Stimulated activated naive CD8-positive, alpha-beta T cell treated with anti-CD3 and anti-CD28 coated beads, Interleukin-15, amount 100 ng/mL, for 72 hours (primary cell): Measurements from ENCODE around the gene PRDX2.
A peak's percentile ranks its signal among the peaks of the same experiment; 100 is the strongest.
"Not testable (repeated sequence)": the region's sequence is repeated elsewhere in the genome, so short reads cannot be mapped to it uniquely, and the experiment has no call there.

Experiments
- ATAC-seq: fragments of 150-1000 bp; cut with Tn5 transposase; 2 replicates; pipeline ENCODE4 v1.10.0; 2021; ENCODE audit warnings: mild to moderate bottlenecking, moderate library complexity
- DNase-seq, 2 donors: peaks; one replicate each; pipeline ENCODE4 v3.0.0; 2021 to 2022
- H3K27ac Mint-ChIP-seq, 2 donors: one replicate each; pipeline ENCODE4 v1.8.0; 2022; ENCODE audit warnings: mild to moderate bottlenecking in 2 of 2, mixed read lengths in 2 of 2, moderate library complexity in 2 of 2
- H3K27me3 Mint-ChIP-seq: one replicate; pipeline ENCODE4 v1.8.0; 2022; ENCODE audit warnings: mixed read lengths
- H3K4me1 Mint-ChIP-seq: one replicate; pipeline ENCODE4 v1.8.0; 2022; ENCODE audit warnings: mild to moderate bottlenecking, mixed read lengths
- H3K4me3 Mint-ChIP-seq, 2 donors: one replicate each; pipeline ENCODE4 v1.8.0; 2022; ENCODE audit warnings: mild to moderate bottlenecking in 2 of 2, mixed read lengths in 2 of 2, moderate library complexity in 1 of 2
- H3K9me3 Mint-ChIP-seq, 2 donors: one replicate each; pipeline ENCODE4 v1.8.0; 2022; ENCODE audit warnings: mixed read lengths in 2 of 2

PRDX2 gene

GRCh38 chr19:12834976-12835757, 33.6 kb upstream of the PRDX2 start:
- ATAC-seq = no peak
- no peak overlapping the region for H3K4me3 Mint-ChIP-seq
- no peak overlapping the region for H3K27ac Mint-ChIP-seq
- peaks cover 95% of the 10 kb centered on the region for H3K27me3 Mint-ChIP-seq
- peaks cover 49% of the 10 kb centered on the region for H3K4me1 Mint-ChIP-seq
- DNase-seq = peak in 1 of 2 donors; percentile 43
- peaks cover 0 to 4% of the 10 kb centered on the region in 2 donors for H3K9me3 Mint-ChIP-seq

GRCh38 chr19:12834566-12834943, 33.0 kb upstream of the PRDX2 start, which contains the start of gene RTBDN:
Gene RTBDN, minus strand, starts transcription at chr19:12834579. Its CDS starts 4,600 bp downstream, at chr19:12829979.
- Mint-ChIP-seq H3K9me3 (peaks cover 0 to 4% of the 10 kb centered on the region in 2 donors), H3K4me1 (peaks cover 47% of the 10 kb centered on the region), H3K27me3 (peaks cover 95% of the 10 kb centered on the region), H3K4me3 (peak within 1 kb of the TSS; percentile 46 to 63), H3K27ac (no peak within 1 kb of the TSS)
- ATAC-seq (no peak), DNase-seq (no peak)

GRCh38 chr19:12833738-12834565, 32.4 kb upstream of the PRDX2 start:
- H3K27ac Mint-ChIP-seq = no peak overlapping the region
- peak overlapping the region; percentile 42 to 63 for H3K4me3 Mint-ChIP-seq
- peaks cover 95% of the 10 kb centered on the region for H3K27me3 Mint-ChIP-seq
- ATAC-seq = no peak
- H3K4me1 Mint-ChIP-seq = peaks cover 41% of the 10 kb centered on the region
- peak in 1 of 2 donors; percentile 43 for DNase-seq
- H3K9me3 Mint-ChIP-seq = peaks cover 0 to 4% of the 10 kb centered on the region in 2 donors

- no peak overlapping the region for H3K27ac Mint-ChIP-seq
- DNase-seq (no peak), ATAC-seq (no peak)
- peaks cover 39% of the 10 kb centered on the region for H3K4me1 Mint-ChIP-seq
- peak overlapping the region; percentile 27 to 46 for H3K4me3 Mint-ChIP-seq
- H3K9me3 Mint-ChIP-seq = peaks cover 0 to 4% of the 10 kb centered on the region in 2 donors
- peaks cover 95% of the 10 kb centered on the region for H3K27me3 Mint-ChIP-seq
These were observed 31.8 kb upstream of the PRDX2 start for GRCh38 chr19:12833418-12833737.

- Mint-ChIP-seq H3K4me1 (peaks cover 30% of the 10 kb centered on the region), H3K9me3 (peaks cover 0 to 4% of the 10 kb centered on the region in 2 donors), H3K4me3 (no peak overlapping the region), H3K27me3 (peaks cover 90% of the 10 kb centered on the region), H3K27ac (no peak overlapping the region)
- DNase-seq (peak in 1 of 2 donors; percentile 42), ATAC-seq (peak; percentile 70)
These were observed 26.9 kb upstream of the PRDX2 start for GRCh38 chr19:12828494-12828893.

GRCh38 chr19:12825254-12826131, 23.9 kb upstream of the PRDX2 start:
- ATAC-seq = peak; percentile 48
- peak overlapping the region; percentile 24 to 65 for H3K4me3 Mint-ChIP-seq
- H3K4me1 Mint-ChIP-seq = peaks cover 17% of the 10 kb centered on the region
- DNase-seq = no peak
- peaks cover 0 to 4% of the 10 kb centered on the region in 2 donors for H3K9me3 Mint-ChIP-seq
- H3K27me3 Mint-ChIP-seq = peaks cover 60% of the 10 kb centered on the region
- H3K27ac Mint-ChIP-seq = no peak overlapping the region

- H3K27ac Mint-ChIP-seq = no peak overlapping the region
- ATAC-seq = no peak
- H3K27me3 Mint-ChIP-seq = peaks cover 22% of the 10 kb centered on the region
- H3K4me3 Mint-ChIP-seq = no peak overlapping the region
- H3K9me3 Mint-ChIP-seq = peaks cover 0 to 4% of the 10 kb centered on the region in 2 donors
- H3K4me1 Mint-ChIP-seq = peaks cover 11% of the 10 kb centered on the region
- no peak for DNase-seq
These were observed 20.2 kb upstream of the PRDX2 start for GRCh38 chr19:12821761-12822160.

GRCh38 chr19:12817810-12818209, 16.2 kb upstream of the PRDX2 start:
- not testable (repeated sequence) for ATAC-seq, H3K9me3 Mint-ChIP-seq, H3K4me3 Mint-ChIP-seq, H3K27ac Mint-ChIP-seq, H3K4me1 Mint-ChIP-seq, DNase-seq, H3K27me3 Mint-ChIP-seq

- ATAC-seq, H3K4me3 Mint-ChIP-seq, H3K9me3 Mint-ChIP-seq, H3K27ac Mint-ChIP-seq, H3K4me1 Mint-ChIP-seq, H3K27me3 Mint-ChIP-seq, DNase-seq: not testable (repeated sequence)
These were observed 15.6 kb upstream of the PRDX2 start for GRCh38 chr19:12817188-12817587.

GRCh38 chr19:12815088-12815487, 13.5 kb upstream of the PRDX2 start:
- ATAC-seq = no peak
- Mint-ChIP-seq H3K9me3 (no peaks in the 10 kb centered on the region), H3K4me3 (no peak overlapping the region), H3K27me3 (no peaks in the 10 kb centered on the region), H3K27ac (no peak overlapping the region), H3K4me1 (no peaks in the 10 kb centered on the region)
- DNase-seq = no peak

GRCh38 chr19:12806242-12807081, 4.9 kb upstream of the PRDX2 start, which contains the start of gene RNASEH2A:
Gene RNASEH2A, plus strand, starts transcription at chr19:12806584. Its CDS starts 90 bp downstream, at chr19:12806674.
- ATAC-seq (peak; percentile 90), DNase-seq (peak; percentile 87 to 90)
- Mint-ChIP-seq H3K27ac (peak within 1 kb of the TSS; percentile 94 to 96), H3K4me1 (peaks cover 34% of the 10 kb centered on the region), H3K27me3 (no peaks in the 10 kb centered on the region), H3K9me3 (no peaks in the 10 kb centered on the region), H3K4me3 (peak within 1 kb of the TSS; percentile 89 to 99)

GRCh38 chr19:12804051-12804450, 2.5 kb upstream of the PRDX2 start:
- DNase-seq (no peak), ATAC-seq (no peak)
- peaks cover 52% of the 10 kb centered on the region for H3K4me1 Mint-ChIP-seq
- no peak overlapping the region for H3K27ac Mint-ChIP-seq
- H3K4me3 Mint-ChIP-seq = no peak overlapping the region
- no peaks in the 10 kb centered on the region for H3K9me3 Mint-ChIP-seq
- no peaks in the 10 kb centered on the region for H3K27me3 Mint-ChIP-seq

- H3K9me3 Mint-ChIP-seq = no peaks in the 10 kb centered on the region
- peaks cover 48% of the 10 kb centered on the region for H3K4me1 Mint-ChIP-seq
- peak overlapping the region; percentile 87 to 92 for H3K4me3 Mint-ChIP-seq
- no peak for DNase-seq
- ATAC-seq = no peak
- H3K27me3 Mint-ChIP-seq = no peaks in the 10 kb centered on the region
- H3K27ac Mint-ChIP-seq = peak overlapping the region; percentile 12 to 88
These were observed 887 bp upstream of the PRDX2 start for GRCh38 chr19:12802267-12803106.
